ENCODE results near the gene KNL1.

The KNL1 gene

GRCh38 chr15:40623361-40623760 is 29.3 kb downstream of the KNL1 start:
- in situ Hi-C loops (cut with HindIII; ENCODE audit: low pct_ligation_motif_present, low sequenced_read_pairs) = no loop called here
- no peak for DNase-seq
- Histone ChIP-seq H3K36me3 (replicated peaks) (no peaks in the 10 kb centered on the region), H3K27me3 (replicated peaks) (no peaks in the 10 kb centered on the region), H3K4me3 (ENCODE audit: low read depth, low read length) (no peak overlapping the region), H3K27ac (no peak overlapping the region)
- TF ChIP-seq, protein P1, sequence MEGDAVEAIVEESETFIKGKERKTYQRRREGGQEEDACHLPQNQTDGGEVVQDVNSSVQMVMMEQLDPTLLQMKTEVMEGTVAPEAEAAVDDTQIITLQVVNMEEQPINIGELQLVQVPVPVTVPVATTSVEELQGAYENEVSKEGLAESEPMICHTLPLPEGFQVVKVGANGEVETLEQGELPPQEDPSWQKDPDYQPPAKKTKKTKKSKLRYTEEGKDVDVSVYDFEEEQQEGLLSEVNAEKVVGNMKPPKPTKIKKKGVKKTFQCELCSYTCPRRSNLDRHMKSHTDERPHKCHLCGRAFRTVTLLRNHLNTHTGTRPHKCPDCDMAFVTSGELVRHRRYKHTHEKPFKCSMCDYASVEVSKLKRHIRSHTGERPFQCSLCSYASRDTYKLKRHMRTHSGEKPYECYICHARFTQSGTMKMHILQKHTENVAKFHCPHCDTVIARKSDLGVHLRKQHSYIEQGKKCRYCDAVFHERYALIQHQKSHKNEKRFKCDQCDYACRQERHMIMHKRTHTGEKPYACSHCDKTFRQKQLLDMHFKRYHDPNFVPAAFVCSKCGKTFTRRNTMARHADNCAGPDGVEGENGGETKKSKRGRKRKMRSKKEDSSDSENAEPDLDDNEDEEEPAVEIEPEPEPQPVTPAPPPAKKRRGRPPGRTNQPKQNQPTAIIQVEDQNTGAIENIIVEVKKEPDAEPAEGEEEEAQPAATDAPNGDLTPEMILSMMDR (IDR thresholded peaks at IDR 0.05; ENCODE audit: low read depth, low read length, missing control alignments) = no peak

DNA sequence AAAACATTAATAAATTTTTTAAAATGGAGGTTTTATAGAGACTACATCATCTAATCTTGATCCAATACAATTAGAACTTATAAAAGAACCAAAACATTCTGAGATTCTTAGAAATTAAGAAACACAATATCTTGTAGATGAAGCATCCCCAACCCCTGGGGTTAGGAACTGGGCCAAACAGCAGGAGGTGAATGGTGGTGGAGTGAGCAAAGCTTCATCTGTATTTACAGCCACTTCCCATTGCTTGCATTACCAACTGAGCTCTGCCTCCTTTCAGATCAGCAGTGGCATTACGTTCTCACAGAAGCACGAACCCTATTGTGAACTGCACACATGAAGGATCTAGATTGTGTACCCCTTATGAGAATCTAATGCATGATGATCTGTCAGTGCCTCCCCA is 36.3 kb downstream of the KNL1 start:
- in situ Hi-C loops (cut with HindIII; ENCODE audit: low pct_ligation_motif_present, low sequenced_read_pairs) = no loop called here
- no peak overlapping the region for H3K4me3 ChIP-seq (ENCODE audit: low read depth, low read length)
- H3K27ac ChIP-seq = no peak overlapping the region
- no peaks in the 10 kb centered on the region for H3K36me3 ChIP-seq (replicated peaks)
- DNase-seq = no peak
- no peaks in the 10 kb centered on the region for H3K27me3 ChIP-seq (replicated peaks)
- TF ChIP-seq, protein P1 (IDR thresholded peaks at IDR 0.05; ENCODE audit: low read depth, low read length, missing control alignments) = no peak

DNA sequence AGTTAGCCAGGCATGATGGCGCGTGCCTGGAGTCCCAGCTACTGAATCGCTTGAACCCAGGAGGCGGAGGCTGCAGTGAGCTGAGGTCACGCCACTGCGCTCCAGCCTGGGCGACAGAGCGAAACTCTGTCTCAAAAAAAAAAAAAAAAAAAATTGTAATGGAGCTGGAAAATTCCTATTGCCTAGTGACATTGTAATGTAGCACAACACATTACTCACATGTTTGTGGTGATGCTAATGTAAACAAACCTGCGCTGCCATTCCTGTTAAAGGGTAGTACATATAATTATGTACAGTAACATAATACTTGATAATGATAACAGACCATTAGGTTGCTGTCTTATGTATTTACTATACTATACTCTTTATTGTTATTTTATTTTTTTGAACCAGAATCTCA is 39.1 kb downstream of the KNL1 start:
- peak; percentile 13 for DNase-seq
- in situ Hi-C loops (cut with HindIII; ENCODE audit: low pct_ligation_motif_present, low sequenced_read_pairs) = no loop called here

DNA sequence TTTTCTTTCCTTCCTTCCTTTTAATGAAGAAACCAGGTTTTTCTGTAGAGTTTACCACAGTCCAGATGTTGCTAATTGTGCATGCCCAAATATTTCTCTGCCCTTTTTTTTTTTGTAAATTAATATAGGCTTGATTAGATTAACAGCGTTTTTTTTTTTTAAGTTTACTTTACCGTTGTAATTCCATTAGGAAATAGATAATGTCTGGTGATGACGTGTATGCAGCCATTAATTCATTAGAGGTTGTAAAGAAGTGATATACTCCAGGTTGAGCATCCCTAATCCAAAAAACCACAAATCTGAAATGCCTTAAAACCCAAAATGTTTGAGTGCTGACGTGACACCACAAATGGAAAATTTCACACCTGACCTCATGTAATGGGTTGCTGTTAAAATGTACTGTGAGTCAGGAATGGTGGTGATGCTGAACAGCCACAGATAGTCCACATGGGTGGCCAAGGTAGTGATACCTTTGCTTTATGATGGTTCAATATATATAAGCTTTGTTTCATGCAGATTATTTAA is 43.2 kb downstream of the KNL1 start:
- Histone ChIP-seq H3K36me3 (replicated peaks) (no peaks in the 10 kb centered on the region), H3K4me3 (ENCODE audit: low read depth, low read length) (no peak overlapping the region), H3K27ac (no peak overlapping the region), H3K27me3 (replicated peaks) (no peaks in the 10 kb centered on the region)
- in situ Hi-C loops (cut with HindIII; ENCODE audit: low pct_ligation_motif_present, low sequenced_read_pairs) = no loop called here
- TF ChIP-seq, protein P1 (IDR thresholded peaks at IDR 0.05; ENCODE audit: low read depth, low read length, missing control alignments) = no peak
- no peak for DNase-seq

More for the DNA sequence above, 39.1 kb downstream of the KNL1 start:
- no peak overlapping the region for H3K4me3 ChIP-seq (ENCODE audit: low read depth, low read length)
- H3K36me3 ChIP-seq (replicated peaks) = no peaks in the 10 kb centered on the region
- no peaks in the 10 kb centered on the region for H3K27me3 ChIP-seq (replicated peaks)
- TF ChIP-seq, protein P1 (IDR thresholded peaks at IDR 0.05; ENCODE audit: low read depth, low read length, missing control alignments) = no peak
- no peak overlapping the region for H3K27ac ChIP-seq

DNA sequence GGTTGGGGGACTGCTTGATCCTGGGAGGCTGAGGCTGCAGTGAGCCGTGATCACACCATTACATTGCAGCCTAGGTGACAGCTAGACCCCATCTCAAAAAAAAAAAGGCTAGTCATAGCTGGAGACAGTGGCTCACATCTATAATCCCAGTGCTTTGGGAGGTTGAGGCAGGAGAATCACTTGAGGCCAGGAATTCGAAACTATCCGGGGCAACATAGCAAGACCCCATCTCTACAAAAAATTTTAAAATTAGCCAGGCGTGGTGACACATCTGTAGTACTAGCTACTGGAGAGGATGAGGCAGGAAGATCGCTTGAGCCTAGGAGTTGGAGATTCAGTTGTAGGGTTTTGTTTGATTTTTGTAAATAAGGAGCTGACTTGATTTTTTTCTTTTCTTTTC is 45.6 kb downstream of the KNL1 start:
- TF ChIP-seq, protein P1 (IDR thresholded peaks at IDR 0.05; ENCODE audit: low read depth, low read length, missing control alignments) = no peak
- H3K27me3 ChIP-seq (replicated peaks) = no peaks in the 10 kb centered on the region
- H3K27ac ChIP-seq = no peak overlapping the region
- no peak for DNase-seq
- in situ Hi-C loops (cut with HindIII; ENCODE audit: low pct_ligation_motif_present, low sequenced_read_pairs) = no loop called here
- H3K4me3 ChIP-seq (ENCODE audit: low read depth, low read length) = no peak overlapping the region
- no peaks in the 10 kb centered on the region for H3K36me3 ChIP-seq (replicated peaks)

DNA sequence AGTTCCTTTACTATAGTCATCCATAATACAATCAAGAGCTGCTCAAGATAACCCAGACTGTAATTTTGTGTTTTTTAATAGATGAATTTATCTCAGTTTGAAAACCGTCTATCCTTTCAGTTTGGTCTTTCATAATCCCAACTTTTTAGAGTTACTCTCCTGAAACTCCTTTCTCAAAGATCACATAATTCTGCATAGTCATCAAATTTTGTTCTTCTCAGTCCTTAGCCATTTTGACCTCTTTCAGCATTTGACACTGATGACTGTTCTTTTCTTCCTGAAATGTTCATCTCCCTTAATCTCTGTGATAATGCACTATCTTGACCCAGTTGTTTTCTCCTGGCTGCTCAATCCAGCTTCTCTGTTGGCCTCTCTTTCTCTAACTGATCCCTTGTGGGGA is 53.5 kb downstream of the KNL1 start:
- no peak for DNase-seq
- Histone ChIP-seq H3K36me3 (replicated peaks) (no peaks in the 10 kb centered on the region), H3K27me3 (replicated peaks) (no peaks in the 10 kb centered on the region), H3K27ac (no peak overlapping the region), H3K4me3 (ENCODE audit: low read depth, low read length) (no peak overlapping the region)
- in situ Hi-C loops (cut with HindIII; ENCODE audit: low pct_ligation_motif_present, low sequenced_read_pairs) = no loop called here
- TF ChIP-seq, protein P1 (IDR thresholded peaks at IDR 0.05; ENCODE audit: low read depth, low read length, missing control alignments) = no peak
